ENCODE results near the gene SNX3.

GRCh38 chr6:108210556-108210955, 50.3 kb downstream of the SNX3 start:
- TF ChIP-seq EP300 (IDR thresholded peaks at IDR 0.05) = no peak
- no peak for TF ChIP-seq POLR2AphosphoS5 (IDR thresholded peaks at IDR 0.05)
- TF ChIP-seq CTCF (IDR thresholded peaks at IDR 0.05) = no peak
